ENCODE data around the gene MADD.

The MADD gene

DNA sequence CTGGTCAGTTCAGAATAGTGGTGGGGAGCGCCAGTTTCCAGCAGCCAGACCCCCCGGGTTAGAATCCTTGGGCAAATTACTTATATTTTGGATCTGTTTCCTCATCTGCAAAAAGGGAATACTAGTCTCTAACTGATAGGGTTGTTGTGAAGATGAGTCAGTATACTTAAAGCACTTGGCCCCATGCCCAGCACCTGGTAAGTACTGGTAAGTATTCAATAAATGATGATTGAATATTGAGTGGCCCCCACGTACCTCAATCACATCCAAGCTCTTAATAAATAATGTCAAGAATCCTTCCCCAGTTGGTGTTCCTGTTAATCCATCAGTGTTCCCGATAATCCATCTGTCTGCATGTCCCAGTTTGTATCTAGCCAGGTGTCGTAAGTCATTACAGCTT, 33.5 kb upstream of the MADD start:
- TF ChIP-seq, protein P1, sequence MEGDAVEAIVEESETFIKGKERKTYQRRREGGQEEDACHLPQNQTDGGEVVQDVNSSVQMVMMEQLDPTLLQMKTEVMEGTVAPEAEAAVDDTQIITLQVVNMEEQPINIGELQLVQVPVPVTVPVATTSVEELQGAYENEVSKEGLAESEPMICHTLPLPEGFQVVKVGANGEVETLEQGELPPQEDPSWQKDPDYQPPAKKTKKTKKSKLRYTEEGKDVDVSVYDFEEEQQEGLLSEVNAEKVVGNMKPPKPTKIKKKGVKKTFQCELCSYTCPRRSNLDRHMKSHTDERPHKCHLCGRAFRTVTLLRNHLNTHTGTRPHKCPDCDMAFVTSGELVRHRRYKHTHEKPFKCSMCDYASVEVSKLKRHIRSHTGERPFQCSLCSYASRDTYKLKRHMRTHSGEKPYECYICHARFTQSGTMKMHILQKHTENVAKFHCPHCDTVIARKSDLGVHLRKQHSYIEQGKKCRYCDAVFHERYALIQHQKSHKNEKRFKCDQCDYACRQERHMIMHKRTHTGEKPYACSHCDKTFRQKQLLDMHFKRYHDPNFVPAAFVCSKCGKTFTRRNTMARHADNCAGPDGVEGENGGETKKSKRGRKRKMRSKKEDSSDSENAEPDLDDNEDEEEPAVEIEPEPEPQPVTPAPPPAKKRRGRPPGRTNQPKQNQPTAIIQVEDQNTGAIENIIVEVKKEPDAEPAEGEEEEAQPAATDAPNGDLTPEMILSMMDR (IDR thresholded peaks at IDR 0.05) = no peak
- no peak overlapping the region for H2AFZ ChIP-seq
- H3K4me3 ChIP-seq (ENCODE audit: low read depth, low read length) = no peak overlapping the region
- H3K9me3 ChIP-seq (ENCODE audit: control insufficient read depth, low read length) = no peaks in the 10 kb centered on the region
- no peak overlapping the region for H3K4me2 ChIP-seq (ENCODE audit: low read length)
- no peaks in the 10 kb centered on the region for H3K4me1 ChIP-seq
- no peaks in the 10 kb centered on the region for H3K79me2 ChIP-seq
- H3K36me3 ChIP-seq (ENCODE audit: control insufficient read depth, insufficient read depth, low read length) = no peaks in the 10 kb centered on the region
- no peak overlapping the region for H3K27ac ChIP-seq
- H3K27me3 ChIP-seq (ENCODE audit: control insufficient read depth, insufficient read depth, low read length) = no peaks in the 10 kb centered on the region
- H3K9ac ChIP-seq = no peak overlapping the region

DNA sequence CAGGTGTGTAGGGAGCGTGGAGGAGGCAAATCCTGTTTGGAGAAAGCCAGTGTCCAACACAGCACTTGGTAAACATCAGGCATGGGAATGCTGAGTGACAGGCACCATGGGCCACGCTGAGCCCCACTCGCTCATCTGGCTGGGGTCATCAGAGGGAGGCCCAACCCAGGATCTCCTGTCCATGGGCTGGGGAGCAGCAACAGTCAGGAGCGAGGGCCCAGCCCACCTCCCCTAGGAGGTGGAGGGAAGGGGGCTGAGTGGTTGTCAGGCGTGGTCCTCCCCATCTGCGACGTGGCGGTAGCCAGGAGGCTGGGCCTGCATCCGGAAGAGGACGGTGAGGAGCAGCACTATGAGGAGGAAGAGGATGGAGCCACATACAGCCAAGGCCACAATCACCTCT, 30.1 kb upstream of the MADD start:
- Histone ChIP-seq H3K4me3 (ENCODE audit: low read depth, low read length) (no peak overlapping the region), H3K36me3 (ENCODE audit: control insufficient read depth, insufficient read depth, low read length) (no peaks in the 10 kb centered on the region), H3K79me2 (no peaks in the 10 kb centered on the region), H3K27ac (no peak overlapping the region), H2AFZ (no peak overlapping the region), H3K27me3 (ENCODE audit: control insufficient read depth, insufficient read depth, low read length) (no peaks in the 10 kb centered on the region), H3K4me1 (no peaks in the 10 kb centered on the region), H3K9ac (no peak overlapping the region), H3K4me2 (ENCODE audit: low read length) (no peak overlapping the region), H3K9me3 (ENCODE audit: control insufficient read depth, low read length) (no peaks in the 10 kb centered on the region)
- TF ChIP-seq, protein P1 (IDR thresholded peaks at IDR 0.05) = no peak

DNA sequence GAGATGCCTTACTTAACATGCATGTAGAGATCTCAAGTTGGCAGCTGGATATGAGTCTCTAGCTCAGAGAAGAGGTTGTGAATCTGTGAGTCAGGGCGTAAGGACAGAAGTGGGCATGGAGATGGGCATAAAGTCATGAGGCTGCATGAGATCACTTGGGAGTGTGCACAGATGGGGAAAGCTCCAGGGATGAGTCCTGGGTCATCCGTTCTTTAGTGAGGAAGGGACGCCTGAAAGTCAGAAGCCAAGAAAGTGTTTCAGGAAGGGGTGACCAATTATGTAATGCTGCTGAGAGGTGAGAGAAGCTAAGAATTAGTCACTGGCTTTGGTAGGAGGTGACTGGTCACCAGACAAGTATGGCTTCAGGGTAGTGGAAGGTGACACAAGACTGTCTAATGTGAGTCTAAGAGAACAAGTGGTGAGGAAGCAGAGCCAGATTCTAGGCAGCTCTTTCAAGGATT, 28.1 kb upstream of the MADD start:
- TF ChIP-seq, protein P1 (IDR thresholded peaks at IDR 0.05) = no peak
- H3K4me1 ChIP-seq = no peaks in the 10 kb centered on the region
- H2AFZ ChIP-seq = no peak overlapping the region
- no peaks in the 10 kb centered on the region for H3K27me3 ChIP-seq (ENCODE audit: control insufficient read depth, insufficient read depth, low read length)
- no peak overlapping the region for H3K4me2 ChIP-seq (ENCODE audit: low read length)
- no peaks in the 10 kb centered on the region for H3K36me3 ChIP-seq (ENCODE audit: control insufficient read depth, insufficient read depth, low read length)
- no peak overlapping the region for H3K9ac ChIP-seq
- no peaks in the 10 kb centered on the region for H3K9me3 ChIP-seq (ENCODE audit: control insufficient read depth, low read length)
- H3K27ac ChIP-seq = no peak overlapping the region
- H3K4me3 ChIP-seq (ENCODE audit: low read depth, low read length) = no peak overlapping the region
- no peaks in the 10 kb centered on the region for H3K79me2 ChIP-seq

DNA sequence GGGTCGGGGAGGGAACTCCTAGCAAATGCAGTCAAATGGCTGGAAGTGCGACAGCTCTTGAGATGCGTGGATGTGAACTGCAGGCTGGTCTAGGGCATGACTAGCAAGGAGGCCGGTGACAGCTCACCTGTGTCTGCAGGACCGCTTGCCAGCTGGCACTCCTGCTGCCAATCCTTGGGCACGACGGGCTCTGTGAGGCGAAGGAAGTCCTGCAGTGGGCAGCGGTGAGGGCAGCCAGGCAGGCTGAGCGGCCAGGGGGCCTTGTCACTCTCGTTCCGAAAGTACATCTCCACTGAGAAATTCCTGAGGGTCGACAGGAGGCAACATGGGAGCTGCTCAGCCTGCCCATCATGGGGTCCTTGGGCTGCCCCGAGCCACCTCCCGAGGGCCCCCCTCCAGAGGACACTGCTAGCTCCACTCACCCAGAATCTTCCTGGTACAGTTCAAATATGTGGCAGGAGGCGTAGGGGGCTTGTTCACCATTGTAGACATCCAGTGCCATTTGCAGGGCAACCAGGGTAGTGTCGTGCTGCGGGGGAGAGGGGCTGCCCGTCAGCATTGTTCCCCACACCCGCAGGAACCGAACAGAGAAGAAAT, 27.2 kb upstream of the MADD start:
- H3K27ac ChIP-seq = no peak overlapping the region
- H3K27me3 ChIP-seq (ENCODE audit: control insufficient read depth, insufficient read depth, low read length) = no peaks in the 10 kb centered on the region
- TF ChIP-seq, protein P1 (IDR thresholded peaks at IDR 0.05) = no peak
- H3K4me1 ChIP-seq = no peaks in the 10 kb centered on the region
- no peak overlapping the region for H2AFZ ChIP-seq
- no peaks in the 10 kb centered on the region for H3K36me3 ChIP-seq (ENCODE audit: control insufficient read depth, insufficient read depth, low read length)
- no peak overlapping the region for H3K4me2 ChIP-seq (ENCODE audit: low read length)
- H3K9me3 ChIP-seq (ENCODE audit: control insufficient read depth, low read length) = no peaks in the 10 kb centered on the region
- no peak overlapping the region for H3K9ac ChIP-seq
- H3K79me2 ChIP-seq = no peaks in the 10 kb centered on the region
- H3K4me3 ChIP-seq (ENCODE audit: low read depth, low read length) = no peak overlapping the region

DNA sequence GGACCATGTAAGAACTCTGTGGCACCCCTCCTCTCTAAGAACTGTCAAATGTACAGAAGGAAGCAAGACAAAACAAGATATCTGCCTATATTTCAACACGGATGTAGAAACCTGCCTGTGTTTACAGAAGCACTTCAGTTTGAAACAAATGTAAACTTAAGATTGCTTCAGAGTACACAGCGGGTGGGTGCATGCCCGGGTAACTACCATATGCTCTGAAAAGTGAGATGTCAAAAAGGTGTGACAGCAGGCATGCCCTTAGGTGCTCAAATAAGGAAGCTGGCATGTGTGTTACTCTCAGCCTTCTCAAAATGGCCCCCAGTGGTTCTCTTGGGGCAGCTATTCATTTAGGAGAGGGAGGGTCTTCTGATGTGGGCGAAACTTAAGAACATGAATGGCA, 26.5 kb upstream of the MADD start:
- Histone ChIP-seq H3K4me1 (no peaks in the 10 kb centered on the region), H3K27me3 (ENCODE audit: control insufficient read depth, insufficient read depth, low read length) (no peaks in the 10 kb centered on the region), H3K79me2 (no peaks in the 10 kb centered on the region), H3K4me3 (ENCODE audit: low read depth, low read length) (no peak overlapping the region), H3K4me2 (ENCODE audit: low read length) (no peak overlapping the region), H3K36me3 (ENCODE audit: control insufficient read depth, insufficient read depth, low read length) (no peaks in the 10 kb centered on the region), H3K27ac (no peak overlapping the region), H3K9ac (no peak overlapping the region), H2AFZ (no peak overlapping the region), H3K9me3 (ENCODE audit: control insufficient read depth, low read length) (no peaks in the 10 kb centered on the region)
- TF ChIP-seq, protein P1 (IDR thresholded peaks at IDR 0.05) = no peak
